SK-N-MC (cell line): ENCODE data around the gene ANKS6.

Experiments
- DNase-seq: peaks from one replicate; pipeline ENCODE4 v3.0.0-alpha.2; 2011; ENCODE audit warnings: low read depth, low spot score
- H3K27ac ChIP-seq: fragments of 200-600 bp; sonication (generic); 2 replicates; pipeline ENCODE4 v1.5.1; 2016; ENCODE audit warnings: mixed run types
- H3K36me3 ChIP-seq: fragments of 200-600 bp; sonication (generic); 2 replicates; pipeline ENCODE4 v1.6.1; 2017; ENCODE audit warnings: antibody characterized with exemption, low read length, mixed read lengths; ENCODE audit not compliant: insufficient read depth
- H3K4me3 ChIP-seq: fragments of 200-600 bp; sonication (generic); 2 replicates; pipeline ENCODE4 v1.5.1; 2016
- H3K9ac ChIP-seq: fragments of 200-600 bp; sonication (generic); 2 replicates; pipeline ENCODE4 v1.8.0; 2017; ENCODE audit warnings: mixed run types, mixed read lengths; ENCODE audit not compliant: insufficient read length
- H3K9me3 ChIP-seq: fragments of 200-600 bp; sonication (generic); 2 replicates; pipeline ENCODE4 v1.6.1; 2017; ENCODE audit warnings: low read depth, mild to moderate bottlenecking, antibody characterized with exemption, low read length, moderate library complexity, mixed read lengths
- EZH2 ChIP-seq: fragments of 200-600 bp; sonication (generic); IDR thresholded peaks from one replicate; pipeline ENCODE4 v1.6.1; 2017; ENCODE audit warnings: antibody characterized with exemption
- FOXP2 ChIP-seq: optimal IDR thresholded peaks from 2 replicates; pipeline ENCODE3; 2011; ENCODE audit warnings: mild to moderate bottlenecking, moderate library complexity; ENCODE audit not compliant: insufficient read depth; ENCODE audit errors: extremely low read length, control extremely low read depth
- POLR2AphosphoS5 ChIP-seq: IDR thresholded peaks from 2 replicates; pipeline ENCODE4 v1.6.1; 2012; ENCODE audit warnings: mild to moderate bottlenecking, low read depth, low read length, borderline replicate concordance

ANKS6 gene

DNA sequence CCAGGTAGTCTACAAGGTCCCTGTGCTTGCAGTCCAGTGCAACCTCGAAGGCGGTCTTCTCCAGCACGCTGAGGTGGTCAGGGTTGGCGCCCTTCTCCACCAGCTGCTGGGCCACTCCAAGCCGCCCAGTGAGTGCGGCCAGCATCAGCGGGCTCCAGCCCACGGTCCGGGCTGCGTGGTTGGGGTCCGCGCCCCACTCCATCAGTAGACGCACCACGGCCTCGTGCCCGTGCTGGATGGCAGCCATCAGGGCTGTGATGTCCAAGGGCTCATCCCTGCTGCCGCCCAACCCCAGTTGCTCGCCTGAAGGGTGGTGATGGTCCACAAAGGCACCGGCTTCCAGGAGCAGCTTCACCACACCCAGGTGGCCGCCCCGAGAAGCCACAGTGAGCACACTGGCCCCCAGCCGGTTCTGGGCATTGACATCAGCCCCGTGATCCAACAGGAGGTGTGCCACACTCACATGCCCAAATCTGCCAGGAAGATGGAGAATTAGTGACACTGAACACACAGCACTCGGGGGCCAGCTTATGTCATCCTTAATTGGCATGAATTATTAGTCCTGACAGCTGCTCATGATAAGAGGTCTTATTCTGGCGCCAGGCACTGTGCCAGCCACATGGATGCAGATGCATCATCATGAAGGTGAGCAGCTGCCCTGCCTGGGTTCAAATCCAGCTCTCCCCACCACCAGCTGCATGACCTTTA lies 6.1 kb downstream of the ANKS6 start:
- H3K9me3 ChIP-seq: no peaks in the 10 kb centered on the region
- TF ChIP-seq EZH2 (no peak), FOXP2 (no peak), POLR2AphosphoS5 (no peak)
- no peak overlapping the region for H3K4me3 ChIP-seq
- H3K27ac ChIP-seq: no peak overlapping the region
- DNase-seq: no peak
- peaks cover 10% of the 10 kb centered on the region; the same call in 1 of the 2 replicates for H3K36me3 ChIP-seq
- no peak overlapping the region for H3K9ac ChIP-seq

DNA sequence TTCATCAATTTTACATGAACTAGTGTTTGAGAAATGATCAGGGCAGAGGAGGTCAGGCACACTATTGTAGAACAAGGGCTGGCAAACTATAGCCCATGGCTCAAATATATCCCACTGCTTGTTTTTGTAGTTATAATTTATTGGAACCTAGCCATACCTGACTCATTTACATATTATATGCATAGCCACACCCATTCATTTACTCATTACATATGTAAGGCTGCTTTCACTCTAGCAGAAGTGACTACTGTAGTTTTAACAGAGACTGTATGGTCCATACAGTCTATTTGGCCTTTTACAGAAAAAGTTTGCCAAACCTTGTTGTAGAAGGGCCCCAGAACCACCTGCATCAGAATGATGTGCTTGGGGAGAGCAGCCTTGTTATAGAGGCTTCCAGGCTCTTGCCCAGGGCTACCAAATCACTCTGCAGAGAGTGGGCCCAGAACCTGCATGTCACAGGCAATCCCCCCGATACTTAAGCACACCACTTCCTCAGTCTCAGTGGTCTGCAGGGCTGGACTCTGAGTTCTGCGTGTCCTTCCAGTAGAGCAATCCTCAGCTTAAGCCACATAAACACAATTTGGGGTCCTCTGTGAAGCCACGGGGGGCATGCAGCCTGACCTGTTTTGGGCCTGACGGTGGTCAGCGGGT lies 6.7 kb downstream of the ANKS6 start:
- H3K9ac ChIP-seq: no peak overlapping the region
- no peak for DNase-seq
- TF ChIP-seq EZH2 (no peak), FOXP2 (no peak), POLR2AphosphoS5 (no peak)

DNA sequence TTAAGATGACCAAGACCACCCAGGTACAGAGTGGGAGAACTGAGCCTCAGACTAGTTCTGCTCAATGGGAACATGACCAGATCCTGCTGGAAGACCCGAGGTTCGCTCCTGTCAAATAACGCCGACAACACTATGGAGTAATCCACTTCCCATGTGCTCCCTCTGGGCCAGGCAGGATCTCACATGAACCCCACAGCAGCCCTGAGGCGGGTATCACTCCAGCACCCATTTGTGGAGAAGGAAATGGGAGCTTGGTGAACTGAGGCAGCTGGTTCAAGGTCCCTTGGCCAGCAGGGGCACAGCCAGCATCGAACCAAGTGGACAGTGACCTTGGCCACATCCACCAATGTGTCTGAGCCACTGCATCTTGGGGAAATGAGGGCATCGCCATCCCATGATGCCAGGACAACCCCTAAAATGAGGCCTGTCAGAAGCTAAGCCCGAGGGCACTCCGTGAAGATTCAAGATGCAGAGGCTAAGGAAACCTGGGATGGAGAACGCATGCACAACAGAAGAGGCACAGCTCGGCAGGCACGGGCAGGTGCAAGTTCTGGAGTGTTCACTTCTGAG lies 8.5 kb downstream of the ANKS6 start:
- Histone ChIP-seq H3K27ac (no peak overlapping the region), H3K9me3 (no peaks in the 10 kb centered on the region), H3K36me3 (peaks cover 10% of the 10 kb centered on the region; the same call in 1 of the 2 replicates), H3K9ac (no peak overlapping the region), H3K4me3 (no peak overlapping the region)
- no peak for TF ChIP-seq FOXP2
- no peak for TF ChIP-seq EZH2
- TF ChIP-seq POLR2AphosphoS5: no peak
- DNase-seq: no peak

More for the DNA sequence above, 6.7 kb downstream of the ANKS6 start:
- Histone ChIP-seq H3K4me3 (no peak overlapping the region), H3K9me3 (no peaks in the 10 kb centered on the region), H3K36me3 (peaks cover 10% of the 10 kb centered on the region; the same call in 1 of the 2 replicates), H3K27ac (no peak overlapping the region)

DNA sequence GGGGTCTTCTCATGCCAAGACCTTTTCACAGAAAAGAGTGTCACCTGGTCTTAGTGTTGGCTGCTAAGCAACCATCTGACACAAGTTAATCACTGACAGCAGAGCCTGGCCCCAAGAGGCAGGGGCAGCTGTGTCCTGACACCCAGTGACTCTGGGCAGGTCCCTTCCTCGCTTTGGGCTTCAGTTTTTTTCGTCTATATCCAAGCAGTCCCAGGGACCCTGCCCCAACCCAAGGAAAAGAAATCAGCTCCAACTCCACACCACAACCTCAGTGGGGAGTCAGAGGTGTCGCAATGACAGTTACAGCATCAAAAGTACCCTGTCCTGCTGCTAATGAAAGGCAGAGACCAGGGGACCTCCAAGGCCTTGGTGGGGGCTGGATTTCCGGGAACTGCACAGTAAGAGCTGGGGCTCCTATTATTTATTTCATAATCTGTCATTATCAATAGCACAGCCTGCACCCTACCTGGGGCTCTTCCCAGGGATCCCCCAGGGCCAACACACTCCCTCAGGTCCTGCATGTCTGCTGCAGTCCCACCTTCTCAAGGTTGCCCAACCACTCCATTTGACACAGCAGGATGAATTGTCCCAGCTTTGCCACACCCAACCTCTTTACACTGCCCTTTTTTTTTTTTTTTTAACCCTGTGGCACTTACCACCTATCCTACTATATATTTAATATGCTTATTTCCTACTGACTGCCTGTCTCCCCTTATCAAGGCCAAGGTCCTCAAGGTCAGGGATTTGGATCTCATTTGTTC lies 9.4 kb downstream of the ANKS6 start:
- Histone ChIP-seq H3K27ac (no peak overlapping the region), H3K4me3 (no peak overlapping the region), H3K9ac (no peak overlapping the region), H3K36me3 (peaks cover 10% of the 10 kb centered on the region; the same call in 1 of the 2 replicates), H3K9me3 (no peaks in the 10 kb centered on the region)
- no peak for DNase-seq
- TF ChIP-seq POLR2AphosphoS5: no peak

DNA sequence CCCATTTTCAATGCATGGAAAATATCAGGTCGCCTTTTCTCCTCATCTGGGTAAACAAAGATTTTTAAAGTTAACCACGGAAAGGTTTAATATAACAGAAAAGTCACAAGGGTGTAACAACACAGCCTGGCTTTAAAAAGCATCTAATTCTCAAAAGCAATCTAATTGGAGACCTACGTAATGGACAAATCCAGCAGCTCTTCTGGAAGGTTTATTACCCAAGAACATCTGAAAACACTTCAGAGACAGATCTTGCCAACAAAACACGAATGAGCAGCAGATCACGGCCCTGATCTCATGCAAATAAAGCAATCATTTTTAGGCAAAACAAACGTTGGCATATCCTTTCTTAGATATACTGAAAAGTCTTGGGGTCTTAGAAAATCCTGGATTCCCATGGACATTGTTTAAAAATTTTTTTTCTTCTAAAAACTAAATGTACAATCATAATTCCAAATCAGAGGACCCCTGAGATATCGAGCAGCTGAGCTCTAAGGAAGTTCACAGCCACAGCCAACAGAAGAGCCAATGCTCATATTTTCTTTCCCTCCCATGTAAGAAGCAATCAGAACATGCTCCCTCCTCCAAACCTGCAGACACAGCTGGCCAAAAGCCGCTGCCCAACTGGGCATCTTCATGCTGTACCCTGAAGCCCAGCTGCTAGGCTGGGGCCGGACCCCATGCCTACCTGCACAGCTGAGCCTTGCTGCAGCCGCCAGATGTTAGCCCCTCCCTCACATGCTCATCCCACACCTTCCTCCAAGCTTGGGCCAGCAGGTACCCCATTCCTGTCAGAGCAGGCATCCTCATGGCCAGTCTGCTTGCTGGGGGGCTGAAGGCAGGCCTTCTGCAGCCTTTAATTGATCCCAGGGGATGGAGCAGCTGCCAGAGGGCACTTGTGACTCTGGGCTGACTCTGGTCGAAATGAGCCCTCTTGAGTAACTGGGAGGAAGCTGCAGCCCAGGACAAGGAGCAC lies 11.2 kb downstream of the ANKS6 start:
- Histone ChIP-seq H3K9ac (no peak overlapping the region), H3K27ac (no peak overlapping the region), H3K4me3 (no peak overlapping the region), H3K36me3 (peaks cover 6% of the 10 kb centered on the region; the same call in 1 of the 2 replicates), H3K9me3 (no peaks in the 10 kb centered on the region)
- TF ChIP-seq EZH2 (no peak), POLR2AphosphoS5 (no peak), FOXP2 (no peak)
- DNase-seq: no peak

DNA sequence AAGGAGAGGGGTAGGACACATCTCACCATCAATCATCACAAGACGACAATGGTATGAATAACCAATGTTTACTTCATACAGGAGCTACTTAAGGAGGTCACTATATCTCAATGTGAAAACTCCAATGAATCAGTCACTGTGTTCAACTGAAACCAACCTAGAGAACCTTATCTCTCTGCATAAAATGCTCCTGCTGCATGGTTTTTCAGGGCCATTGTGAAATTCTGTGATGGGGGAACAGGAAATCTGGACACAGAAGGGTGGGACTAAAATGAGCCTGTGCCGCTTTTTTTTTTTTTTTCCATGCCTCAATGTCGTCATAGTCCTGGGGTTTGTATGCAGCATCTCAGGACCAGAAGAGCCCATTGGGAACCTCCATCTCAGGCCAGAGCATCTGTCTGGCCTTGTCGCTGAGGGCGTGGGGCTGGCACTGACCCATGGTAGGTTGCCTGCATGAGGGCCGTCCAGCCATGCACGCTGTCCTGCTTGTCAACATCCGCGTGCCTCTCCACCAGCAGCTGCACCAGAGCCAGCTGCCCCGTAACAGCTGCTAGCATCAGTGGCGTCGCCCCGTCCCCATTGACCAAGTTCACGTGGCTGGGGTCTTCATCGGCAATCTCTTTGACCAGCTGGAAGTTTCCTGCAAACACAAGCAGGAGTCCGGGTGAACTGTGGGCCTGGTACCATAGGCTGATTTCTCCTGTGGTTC lies 12.7 kb downstream of the ANKS6 start:
- Histone ChIP-seq H3K27ac (no peak overlapping the region), H3K9me3 (no peaks in the 10 kb centered on the region), H3K9ac (no peak overlapping the region), H3K36me3 (no peaks in the 10 kb centered on the region), H3K4me3 (no peak overlapping the region)
- DNase-seq: no peak
- TF ChIP-seq POLR2AphosphoS5 (no peak), EZH2 (no peak), FOXP2 (no peak)

DNA sequence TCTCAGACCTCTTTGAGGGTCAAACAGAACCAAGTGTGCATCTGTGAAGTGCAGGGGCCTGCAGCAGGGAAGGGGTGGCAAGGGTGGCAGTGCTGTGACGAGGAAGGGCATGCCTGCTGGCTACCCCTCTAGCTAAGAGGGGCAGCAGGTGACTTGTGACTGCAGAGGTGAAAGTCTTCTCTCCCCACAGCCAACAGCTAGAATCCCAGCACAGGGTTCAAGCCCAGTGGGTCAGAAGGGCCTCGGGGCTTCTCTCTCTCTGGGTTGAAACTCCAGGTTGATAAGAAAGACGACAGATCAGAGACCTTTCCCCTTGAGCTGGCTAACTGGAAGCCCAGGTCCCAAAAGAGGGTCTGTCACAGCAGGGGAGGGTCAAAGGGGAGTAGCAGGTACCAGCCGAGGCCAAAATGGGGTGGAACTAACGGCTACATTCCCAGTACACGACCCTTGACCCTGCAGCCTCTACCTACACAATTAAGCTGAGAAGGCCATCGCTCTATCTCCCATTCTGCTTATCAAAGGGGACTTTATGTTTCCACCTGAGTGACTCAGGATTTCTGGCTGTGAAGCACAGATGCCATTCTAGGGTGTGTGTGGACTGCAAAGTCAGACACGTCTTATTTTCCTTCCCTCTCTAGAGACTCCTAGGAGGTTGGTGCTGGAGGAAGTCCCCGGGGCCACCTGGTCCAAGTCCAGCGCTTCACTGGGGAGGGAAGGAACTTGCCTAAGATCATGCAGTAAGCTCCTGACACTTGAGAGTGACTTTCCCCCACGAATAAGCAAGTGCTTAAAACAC lies 14.6 kb downstream of the ANKS6 start:
- TF ChIP-seq FOXP2 (no peak), POLR2AphosphoS5 (no peak), EZH2 (no peak)
- no peak for DNase-seq
- no peak overlapping the region for H3K27ac ChIP-seq
- no peak overlapping the region for H3K9ac ChIP-seq
- no peak overlapping the region for H3K4me3 ChIP-seq
- no peaks in the 10 kb centered on the region for H3K36me3 ChIP-seq
- H3K9me3 ChIP-seq: no peaks in the 10 kb centered on the region
